Activated CD4-positive, alpha-beta T cell treated with anti-CD3 and anti-CD28 coated beads for 24 hours (primary cell): ENCODE results near the gene MGAT1.
"Not testable (repeated sequence)": the region's sequence is repeated elsewhere in the genome, so short reads cannot be mapped to it uniquely, and the experiment has no call there.

ENCODE experiments used
- DNase-seq, 2 donors: peaks; one replicate each; pipeline ENCODE4 v3.0.0-alpha.2; 2020; ENCODE audit warnings: low read depth in 2 of 2

The MGAT1 gene

GRCh38 chr5:180806351-180807011 lies 3.9 kb upstream of the MGAT1 start:
- DNase-seq, result no peak

- no peak for DNase-seq
These were observed 1.6 kb upstream of the MGAT1 start for GRCh38 chr5:180804129-180804618.

- DNase-seq, result peak; percentile 69 to 78
These were observed 849 bp upstream of the MGAT1 start for GRCh38 chr5:180803181-180804128.

GRCh38 chr5:180801596-180802324 lies 846 bp downstream of the MGAT1 start:
- no peak for DNase-seq

- no peak for DNase-seq
These were observed 2.5 kb downstream of the MGAT1 start for GRCh38 chr5:180799902-180800801.

- DNase-seq, result no peak
These were observed 3.4 kb downstream of the MGAT1 start for GRCh38 chr5:180799194-180799593.

- DNase-seq, result no peak
These were observed 4.4 kb downstream of the MGAT1 start for GRCh38 chr5:180798193-180798592.

- no peak for DNase-seq
These were observed 5.1 kb downstream of the MGAT1 start for GRCh38 chr5:180797256-180798192.

- no peak for DNase-seq
These were observed 6.8 kb downstream of the MGAT1 start for GRCh38 chr5:180795771-180796313.

- no peak for DNase-seq
These were observed 9.7 kb downstream of the MGAT1 start for GRCh38 chr5:180792965-180793287.

- no peak for DNase-seq
These were observed 10.2 kb downstream of the MGAT1 start for GRCh38 chr5:180792287-180792964.

GRCh38 chr5:180791611-180792213 lies 10.9 kb downstream of the MGAT1 start:
- no peak for DNase-seq

GRCh38 chr5:180790524-180790923 lies 12.1 kb downstream of the MGAT1 start:
- no peak for DNase-seq

GRCh38 chr5:180790020-180790419 lies 12.6 kb downstream of the MGAT1 start:
- no peak for DNase-seq

- not testable (repeated sequence) for DNase-seq
These were observed 13.8 kb downstream of the MGAT1 start for GRCh38 chr5:180788651-180789410.

- DNase-seq, result no peak
These were observed 14.7 kb downstream of the MGAT1 start for GRCh38 chr5:180787711-180788431.
